Thymus (tissue), 11 donors: Measurements from ENCODE around the gene CERS1. TPM values are rescaled to one million over a fixed set of nuclear protein-coding genes. Genes with fewer than 3 reads are reported as not detected.
A peak's percentile ranks its signal among the peaks of the same experiment; 100 is the strongest.
"Not testable (repeated sequence)": the region's sequence is repeated elsewhere in the genome, so short reads cannot be mapped to it uniquely, and the experiment has no call there.

Source experiments
- DNase-seq, 9 donors: peaks; one replicate each; pipeline ENCODE4 v3.0.0-alpha.2; 2013; ENCODE audit warnings: low spot score in 9 of 9, low read depth in 6 of 9, missing footprints in 1 of 9
- H3K27ac ChIP-seq, 2 donors: one replicate each; pipeline ENCODE4 v1.5.1; 2013; ENCODE audit warnings: control low read depth in 1 of 2, low read depth in 1 of 2, low read length in 1 of 2, mild to moderate bottlenecking in 1 of 2, moderate library complexity in 1 of 2
- H3K27me3 ChIP-seq, 2 donors: one replicate each; pipeline ENCODE4 v1.5.1; 2013; ENCODE audit warnings: low read length in 1 of 2; ENCODE audit not compliant: control insufficient read depth in 2 of 2, insufficient read depth in 1 of 2
- H3K36me3 ChIP-seq, 2 donors: one replicate each; pipeline ENCODE4 v1.5.1; 2013; ENCODE audit warnings: low read length in 1 of 2, mild to moderate bottlenecking in 1 of 2, moderate library complexity in 1 of 2; ENCODE audit not compliant: control insufficient read depth in 2 of 2, insufficient read depth in 2 of 2
- H3K4me1 ChIP-seq, 2 donors: one replicate each; pipeline ENCODE4 v1.5.1; 2013; ENCODE audit warnings: low read length in 2 of 2; ENCODE audit not compliant: control insufficient read depth in 2 of 2, insufficient read depth in 2 of 2
- H3K4me3 ChIP-seq, 2 donors: one replicate each; pipeline ENCODE4 v1.5.1; 2013; ENCODE audit warnings: low read length in 2 of 2, control low read depth in 1 of 2, mild to moderate bottlenecking in 1 of 2
- H3K9me3 ChIP-seq, 2 donors: one replicate each; pipeline ENCODE4 v1.5.1; 2013; ENCODE audit warnings: low read length in 1 of 2, mild to moderate bottlenecking in 1 of 2; ENCODE audit not compliant: control insufficient read depth in 2 of 2, insufficient read depth in 1 of 2
- WGBS: extraction: QIAGEN DNeasy Blood & Tissue Kit; methylation state at CpG from one replicate; pipeline ENCODE4 v1.1.7; 2013; 5-methylcytosine and 5-hydroxymethylcytosine counted together
- polyA plus RNA-seq: library from polyadenylated mRNA; stranded (reverse); fragments of 200-250 nt; gene quantifications from one replicate; pipeline ENCODE4 v1.2.3, GENCODE V29; 2013
- total RNA-seq: library from RNA; stranded (reverse); fragments of 120-200 nt; gene quantifications from one replicate; pipeline ENCODE4 v1.2.4, GENCODE V29; 2013
- donor health status: healthy.

The CERS1 gene
- total and polyA plus RNA-seq, 2 donors: 0.28 to 0.41 TPM

GRCh38 chr19:18908917-18909619 lies 13.1 kb upstream of the CERS1 start:
- peaks cover 77 to 85% of the 10 kb centered on the region in 2 donors for H3K36me3 ChIP-seq
- H3K27me3 ChIP-seq: no peaks in the 10 kb centered on the region
- H3K4me1 ChIP-seq: peaks cover 0 to 10% of the 10 kb centered on the region in 2 donors
- H3K27ac ChIP-seq: no peak overlapping the region
- DNase-seq: no peak
- 95% methylated on average over 17 of the region's 17 CpGs for WGBS
- H3K9me3 ChIP-seq: no peaks in the 10 kb centered on the region
- no peak overlapping the region for H3K4me3 ChIP-seq

GRCh38 chr19:18906605-18907519 lies 10.9 kb upstream of the CERS1 start:
- H3K27ac ChIP-seq: no peak overlapping the region
- 97% methylated on average over 36 of the region's 36 CpGs for WGBS
- no peak for DNase-seq
- peaks cover 71 to 76% of the 10 kb centered on the region in 2 donors for H3K36me3 ChIP-seq
- no peaks in the 10 kb centered on the region for H3K9me3 ChIP-seq
- peaks cover 0 to 10% of the 10 kb centered on the region in 2 donors for H3K4me1 ChIP-seq
- no peak overlapping the region for H3K4me3 ChIP-seq
- no peaks in the 10 kb centered on the region for H3K27me3 ChIP-seq

GRCh38 chr19:18905513-18906236 lies 9.7 kb upstream of the CERS1 start:
- WGBS: 73% methylated on average over 26 of the region's 26 CpGs
- DNase-seq: peak in 1 of 9 donors; percentile 23
- Histone ChIP-seq H3K27ac (no peak overlapping the region), H3K27me3 (no peaks in the 10 kb centered on the region), H3K4me1 (peaks cover 0 to 10% of the 10 kb centered on the region in 2 donors), H3K9me3 (no peaks in the 10 kb centered on the region), H3K36me3 (peaks cover 74 to 75% of the 10 kb centered on the region in 2 donors), H3K4me3 (no peak overlapping the region)

DNA sequence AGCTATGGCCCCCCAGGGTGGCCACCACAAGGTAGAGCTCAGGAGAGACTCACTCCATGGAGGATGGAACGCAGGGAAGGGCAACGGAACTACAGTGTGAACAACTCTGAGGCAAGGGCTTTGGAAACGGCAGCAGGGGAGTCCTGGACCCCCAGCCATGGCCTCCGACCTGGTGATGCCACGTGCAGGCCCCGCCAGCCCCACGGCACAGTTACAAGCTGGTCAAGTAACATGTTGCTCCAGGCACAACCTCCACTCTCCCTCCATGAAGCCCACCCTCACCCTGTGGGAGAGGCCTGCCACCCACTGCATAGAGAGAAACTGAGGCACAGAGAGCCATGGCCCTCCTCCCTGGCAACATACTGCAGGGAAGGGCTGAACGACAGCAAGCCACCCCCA lies 9.1 kb upstream of the CERS1 start:
- no peaks in the 10 kb centered on the region for H3K9me3 ChIP-seq
- peaks cover 76 to 77% of the 10 kb centered on the region in 2 donors for H3K36me3 ChIP-seq
- DNase-seq: no peak
- H3K4me3 ChIP-seq: no peak overlapping the region
- no peak overlapping the region for H3K27ac ChIP-seq
- peaks cover 0 to 10% of the 10 kb centered on the region in 2 donors for H3K4me1 ChIP-seq
- WGBS: 97% methylated on average over 8 of the region's 8 CpGs
- no peaks in the 10 kb centered on the region for H3K27me3 ChIP-seq

- peaks cover 76 to 78% of the 10 kb centered on the region in 2 donors for H3K36me3 ChIP-seq
- DNase-seq: no peak
These were observed 8.5 kb upstream of the CERS1 start for GRCh38 chr19:18904334-18905057.

DNA sequence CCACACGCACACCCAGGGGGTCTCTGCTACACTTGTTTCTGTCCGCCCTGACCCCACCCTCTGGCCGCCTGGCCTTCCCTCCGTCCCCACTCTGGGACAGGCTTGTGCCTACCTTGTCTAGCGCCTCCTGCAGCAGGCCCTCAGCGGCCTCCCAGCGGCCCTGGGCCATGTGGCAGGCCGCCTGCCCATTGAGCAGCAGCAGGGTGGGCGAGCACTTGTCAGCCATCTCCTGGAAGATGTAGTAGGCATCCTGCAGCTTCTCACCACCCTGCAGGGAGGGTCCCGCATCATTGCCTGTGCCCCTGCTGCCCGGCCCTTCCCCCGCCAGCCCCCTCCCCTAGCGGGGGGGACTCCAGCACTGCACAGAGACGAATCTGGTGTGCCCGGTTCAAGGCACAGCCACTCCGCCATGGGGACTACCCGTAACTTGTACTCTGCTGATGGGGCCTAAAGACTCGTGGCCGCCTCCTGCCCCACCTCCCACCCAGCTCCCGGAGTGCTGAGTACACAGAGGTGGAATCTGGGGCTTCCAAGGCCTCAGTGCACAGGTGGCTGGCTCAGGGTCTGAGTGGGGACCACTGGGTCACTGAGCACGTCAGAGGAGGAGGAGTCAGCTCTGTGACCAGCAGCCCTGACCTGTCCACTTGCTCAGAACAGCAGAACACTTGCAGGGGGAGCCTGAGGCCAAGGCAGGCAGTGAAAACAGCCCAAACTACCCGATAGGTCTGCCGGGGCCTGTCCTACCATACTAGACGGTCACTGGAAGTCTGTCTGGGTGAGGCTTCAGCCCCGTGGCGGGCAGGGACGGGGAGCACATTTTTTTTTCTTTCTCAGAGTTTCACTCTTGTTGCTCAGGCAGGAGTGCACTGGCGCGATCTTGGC lies 7.4 kb upstream of the CERS1 start:
- no peak for DNase-seq
- Histone ChIP-seq H3K9me3 (no peaks in the 10 kb centered on the region), H3K4me3 (no peak overlapping the region), H3K4me1 (peaks cover 0 to 10% of the 10 kb centered on the region in 2 donors), H3K27me3 (no peaks in the 10 kb centered on the region), H3K27ac (no peak overlapping the region), H3K36me3 (peaks cover 74 to 80% of the 10 kb centered on the region in 2 donors)
- WGBS: 95% methylated on average over 29 of the region's 29 CpGs

More at GRCh38 chr19:18904334-18905057, 8.5 kb upstream of the CERS1 start:
- Histone ChIP-seq H3K4me3 (no peak overlapping the region), H3K4me1 (peaks cover 0 to 10% of the 10 kb centered on the region in 2 donors), H3K9me3 (no peaks in the 10 kb centered on the region), H3K27ac (no peak overlapping the region), H3K27me3 (no peaks in the 10 kb centered on the region)
- 97% methylated on average over 25 of the region's 25 CpGs for WGBS

GRCh38 chr19:18902519-18902918 lies 6.6 kb upstream of the CERS1 start:
- not testable (repeated sequence) for DNase-seq, H3K27me3 ChIP-seq, H3K9me3 ChIP-seq, H3K4me3 ChIP-seq, H3K27ac ChIP-seq, H3K4me1 ChIP-seq
- WGBS: 98% methylated on average over 5 of the region's 5 CpGs
- peaks cover 69 to 76% of the 10 kb centered on the region in 2 donors for H3K36me3 ChIP-seq

DNA sequence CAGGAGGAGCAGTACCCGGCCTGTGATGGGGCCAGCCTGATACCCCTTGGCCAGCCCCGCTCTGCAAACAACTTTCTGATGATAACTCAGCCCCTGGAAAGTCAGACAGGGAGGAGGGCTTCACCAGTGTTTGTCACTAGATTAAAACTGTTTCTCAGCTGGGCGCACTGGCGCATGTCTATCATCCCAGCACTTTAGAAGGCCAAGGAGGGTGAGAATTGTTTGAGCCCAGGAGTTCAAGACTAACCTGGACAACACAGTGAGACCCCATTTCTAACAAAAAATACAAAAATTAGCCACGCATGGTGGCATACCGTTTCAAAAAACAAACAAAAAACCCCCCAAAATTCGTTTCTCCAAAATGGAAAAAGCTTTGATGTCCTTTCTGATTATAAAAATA lies 5.5 kb upstream of the CERS1 start:
- Histone ChIP-seq H3K27me3 (peaks cover 8 to 14% of the 10 kb centered on the region in 2 donors), H3K4me3 (no peak overlapping the region), H3K36me3 (peaks cover 59 to 66% of the 10 kb centered on the region in 2 donors), H3K9me3 (no peaks in the 10 kb centered on the region), H3K4me1 (peaks cover 0 to 10% of the 10 kb centered on the region in 2 donors), H3K27ac (no peak overlapping the region)
- DNase-seq: no peak
- WGBS: 90% methylated on average over 7 of the region's 7 CpGs
